Adrenal gland (tissue), 5 donors: ENCODE results near the gene CISD1.

Source experiments
- POLR2A ChIP-seq, 2 donors: fragments of 450-650 bp; IDR thresholded peaks; one replicate each; pipeline ENCODE4 v1.6.1; 2017; ENCODE audit warnings: antibody characterized with exemption in 2 of 2, mild to moderate bottlenecking in 2 of 2, moderate library complexity in 1 of 2
- TF ChIP-seq, protein P1 (sequence below), 6 experiments: fragments of 450-650 bp in 4 of 6; fragments of 200-600 bp in 2 of 6; sonication (generic) in 1 of 6; IDR thresholded peaks; 1 replicate in 5 of 6; 2 replicates in 1 of 6; pipeline versions ENCODE4 v1.5.1 to v1.8.0; 2016 to 2021; ENCODE audit warnings: antibody characterized with exemption in 6 of 6, mild to moderate bottlenecking in 2 of 6, moderate library complexity in 1 of 6
- donor health status: DM: no; HTN: no; CAD: no.

DNA sequence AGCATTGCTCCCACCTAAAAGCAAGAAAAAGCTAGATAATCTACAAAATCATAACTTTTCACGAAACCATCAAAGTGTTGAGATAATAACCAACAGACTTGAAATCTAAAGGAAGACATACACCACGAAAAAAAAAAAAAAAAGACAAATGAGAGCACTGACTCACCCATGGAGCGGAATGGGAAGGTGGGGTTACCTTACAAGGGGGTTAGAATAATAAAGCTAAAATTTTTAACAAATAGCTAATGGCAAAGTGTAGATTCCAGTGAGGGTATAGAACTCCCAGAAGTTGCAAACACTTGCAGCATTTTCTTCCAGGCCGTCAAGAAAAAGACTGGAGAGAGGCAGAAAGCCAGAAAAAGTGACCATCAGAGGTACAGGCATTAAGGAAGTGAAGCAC lies 28.4 kb upstream of the CISD1 start:
- no peak for TF ChIP-seq POLR2A (IDR thresholded peaks at IDR 0.05)
- TF ChIP-seq, protein P1, sequence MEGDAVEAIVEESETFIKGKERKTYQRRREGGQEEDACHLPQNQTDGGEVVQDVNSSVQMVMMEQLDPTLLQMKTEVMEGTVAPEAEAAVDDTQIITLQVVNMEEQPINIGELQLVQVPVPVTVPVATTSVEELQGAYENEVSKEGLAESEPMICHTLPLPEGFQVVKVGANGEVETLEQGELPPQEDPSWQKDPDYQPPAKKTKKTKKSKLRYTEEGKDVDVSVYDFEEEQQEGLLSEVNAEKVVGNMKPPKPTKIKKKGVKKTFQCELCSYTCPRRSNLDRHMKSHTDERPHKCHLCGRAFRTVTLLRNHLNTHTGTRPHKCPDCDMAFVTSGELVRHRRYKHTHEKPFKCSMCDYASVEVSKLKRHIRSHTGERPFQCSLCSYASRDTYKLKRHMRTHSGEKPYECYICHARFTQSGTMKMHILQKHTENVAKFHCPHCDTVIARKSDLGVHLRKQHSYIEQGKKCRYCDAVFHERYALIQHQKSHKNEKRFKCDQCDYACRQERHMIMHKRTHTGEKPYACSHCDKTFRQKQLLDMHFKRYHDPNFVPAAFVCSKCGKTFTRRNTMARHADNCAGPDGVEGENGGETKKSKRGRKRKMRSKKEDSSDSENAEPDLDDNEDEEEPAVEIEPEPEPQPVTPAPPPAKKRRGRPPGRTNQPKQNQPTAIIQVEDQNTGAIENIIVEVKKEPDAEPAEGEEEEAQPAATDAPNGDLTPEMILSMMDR (IDR thresholded peaks at IDR 0.05) = no peak
